GM18519 (cell line): ENCODE data around the gene SPATA9.
"Not testable (repeated sequence)": the region's sequence is repeated elsewhere in the genome, so short reads cannot be mapped to it uniquely, and the experiment has no call there.

Source experiments
- ATAC-seq: cut with Tn5 transposase; IDR thresholded peaks from one replicate; pipeline ENCODE4 v1.9.1; 2021; ENCODE audit warnings: mild to moderate bottlenecking, moderate library complexity; ENCODE audit not compliant: unreplicated experiment, low FRiP score

The SPATA9 gene

DNA sequence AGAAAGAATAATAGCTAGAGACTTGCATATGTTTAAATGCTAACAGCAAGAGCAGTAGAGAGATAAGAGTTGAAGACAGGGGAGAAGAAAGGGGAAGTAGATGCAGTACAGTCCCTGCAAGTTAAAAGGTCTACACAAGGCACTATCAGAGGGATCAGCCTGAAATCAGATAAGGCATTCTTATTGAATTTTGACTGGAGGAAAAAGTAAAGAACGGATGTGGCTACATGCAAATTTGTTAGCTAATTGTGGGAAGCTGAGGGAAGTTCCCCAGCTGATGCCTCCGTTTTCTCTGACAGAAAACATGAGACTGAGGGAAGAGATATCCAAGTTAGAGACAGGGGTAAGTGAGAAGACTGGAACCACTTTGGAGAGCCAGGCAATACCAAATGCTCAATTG, 35.4 kb upstream of the SPATA9 start:
- peak; percentile 80 for ATAC-seq

DNA sequence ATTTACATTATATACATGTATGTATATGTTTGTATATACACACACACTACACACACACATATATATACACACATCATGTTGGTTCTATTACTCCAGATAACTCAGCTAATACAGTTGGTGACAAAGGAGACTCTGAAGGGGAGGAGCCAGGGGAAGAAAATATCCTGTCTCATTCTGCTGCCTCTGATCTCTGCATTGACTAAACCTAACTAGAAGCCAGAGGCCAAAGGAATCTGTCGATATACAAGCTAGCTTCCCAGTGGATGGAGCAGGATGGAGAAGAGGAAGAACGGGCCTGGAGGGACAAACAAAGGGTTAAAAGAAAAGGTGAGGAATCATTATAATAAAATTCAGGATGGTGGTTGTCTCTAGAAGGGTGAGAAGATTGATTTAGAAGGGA, 34.6 kb upstream of the SPATA9 start:
- ATAC-seq, result no peak

DNA sequence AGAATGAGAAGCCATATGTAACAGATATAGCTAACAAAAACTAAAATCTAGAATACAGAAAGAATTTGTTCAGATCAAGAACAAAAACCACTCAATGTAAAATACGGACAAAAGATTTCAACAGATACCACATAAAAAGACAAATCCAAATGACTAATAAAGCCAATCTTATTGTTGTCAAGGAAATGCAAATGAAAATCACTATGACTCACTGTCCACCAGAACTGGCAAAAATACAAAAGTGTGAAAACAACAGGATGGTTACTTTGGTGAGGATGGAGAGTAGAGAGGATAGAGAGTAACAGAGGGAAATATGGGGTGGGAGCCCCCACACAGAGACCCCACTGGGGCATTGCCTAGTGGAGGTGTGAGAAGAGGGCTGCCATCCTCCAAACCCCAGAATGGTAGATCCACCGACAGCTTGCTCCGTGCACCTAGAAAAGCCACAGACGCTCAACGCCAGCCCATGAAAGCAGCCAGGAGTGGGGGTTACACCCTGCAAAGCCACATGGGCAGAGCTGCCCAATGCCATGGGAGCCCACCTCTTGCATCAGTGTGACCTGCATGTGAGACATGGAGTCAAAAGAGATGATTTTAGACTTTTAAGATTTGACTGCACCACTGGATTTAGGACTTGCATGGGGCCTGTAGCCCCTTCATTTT, 33.1 kb upstream of the SPATA9 start:
- no peak for ATAC-seq

DNA sequence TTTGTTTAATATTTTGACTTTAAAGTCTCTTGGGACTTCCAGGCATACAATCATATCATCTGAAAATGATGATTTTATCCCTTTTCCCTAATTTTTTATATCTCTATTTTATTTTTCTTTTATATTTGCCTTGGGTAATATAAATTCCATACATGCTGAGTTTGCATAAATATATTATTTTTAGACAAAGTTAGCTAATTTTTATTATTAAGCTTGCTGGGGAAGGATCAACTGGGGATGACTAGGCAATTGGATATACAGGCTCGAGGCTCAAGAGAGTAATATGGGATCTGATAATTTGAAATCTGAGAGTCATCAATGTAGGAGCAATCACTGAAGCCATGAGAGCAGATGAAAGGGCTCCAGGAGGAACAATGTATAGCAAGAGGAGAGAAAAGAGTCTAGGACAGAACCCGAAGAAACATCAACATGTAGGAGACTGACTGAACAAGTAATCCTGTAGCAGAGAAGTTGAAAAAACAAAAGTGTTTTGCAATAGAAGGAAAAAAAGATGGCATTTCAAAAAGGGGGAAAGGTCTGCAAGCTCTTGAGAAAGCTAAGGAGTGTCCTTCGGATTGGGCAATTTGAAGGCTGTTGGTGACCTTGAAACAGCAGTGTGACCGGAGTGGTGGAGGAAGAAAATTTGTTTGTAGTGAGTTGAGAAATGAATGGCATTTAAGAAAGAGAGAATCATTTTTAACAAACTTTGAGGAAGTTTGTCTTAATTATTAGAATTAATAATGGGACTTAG, 31.3 kb upstream of the SPATA9 start:
- no peak for ATAC-seq

DNA sequence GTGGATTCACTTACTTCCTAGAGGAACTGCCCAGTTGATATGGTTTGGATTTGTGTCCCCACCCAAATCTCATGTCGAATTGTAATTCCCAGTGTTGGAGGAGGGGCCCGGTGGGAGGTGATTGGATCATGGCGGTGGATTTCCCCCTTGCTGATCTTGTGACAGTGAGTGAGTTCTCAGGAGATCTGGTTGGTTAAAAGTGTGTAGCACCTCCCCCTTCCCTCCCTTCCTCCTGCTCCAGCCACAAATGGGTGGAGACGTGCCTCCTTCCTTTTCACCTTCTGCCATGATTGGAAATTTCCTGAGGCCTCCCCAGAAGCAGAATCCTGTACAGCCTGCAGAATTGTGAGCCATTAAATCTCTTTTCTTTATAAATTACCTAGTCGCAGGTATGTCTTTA, 30.5 kb upstream of the SPATA9 start:
- not testable (repeated sequence) for ATAC-seq

DNA sequence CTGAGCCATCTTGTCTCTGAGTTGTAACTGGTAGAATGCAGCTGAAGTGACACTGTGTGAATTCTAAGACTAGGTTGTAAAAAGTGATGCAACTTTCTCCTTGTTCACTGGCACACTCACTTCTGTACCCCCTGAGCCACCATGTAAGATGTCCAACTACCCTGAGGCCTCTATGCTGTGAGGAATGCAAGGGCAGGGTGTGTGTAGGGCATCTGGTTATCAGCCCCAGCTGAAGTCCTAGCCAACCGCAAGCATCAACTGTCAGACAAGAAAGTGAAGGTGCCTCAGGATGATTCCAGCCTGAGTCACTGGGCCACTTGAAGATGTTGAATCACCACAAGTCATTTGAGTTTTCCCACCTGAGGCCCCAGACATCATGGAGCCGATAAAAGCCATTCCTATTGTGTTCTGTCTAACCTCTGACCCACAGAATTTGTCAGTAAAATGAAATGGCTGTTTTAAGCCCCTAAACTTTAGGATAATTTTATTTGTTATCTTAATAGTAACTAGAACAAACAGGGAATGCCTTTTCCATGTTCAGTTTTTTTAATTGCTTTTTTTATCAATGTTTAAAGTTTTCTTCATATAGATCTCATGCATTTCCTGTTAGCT, 29.7 kb upstream of the SPATA9 start:
- ATAC-seq, result no peak

DNA sequence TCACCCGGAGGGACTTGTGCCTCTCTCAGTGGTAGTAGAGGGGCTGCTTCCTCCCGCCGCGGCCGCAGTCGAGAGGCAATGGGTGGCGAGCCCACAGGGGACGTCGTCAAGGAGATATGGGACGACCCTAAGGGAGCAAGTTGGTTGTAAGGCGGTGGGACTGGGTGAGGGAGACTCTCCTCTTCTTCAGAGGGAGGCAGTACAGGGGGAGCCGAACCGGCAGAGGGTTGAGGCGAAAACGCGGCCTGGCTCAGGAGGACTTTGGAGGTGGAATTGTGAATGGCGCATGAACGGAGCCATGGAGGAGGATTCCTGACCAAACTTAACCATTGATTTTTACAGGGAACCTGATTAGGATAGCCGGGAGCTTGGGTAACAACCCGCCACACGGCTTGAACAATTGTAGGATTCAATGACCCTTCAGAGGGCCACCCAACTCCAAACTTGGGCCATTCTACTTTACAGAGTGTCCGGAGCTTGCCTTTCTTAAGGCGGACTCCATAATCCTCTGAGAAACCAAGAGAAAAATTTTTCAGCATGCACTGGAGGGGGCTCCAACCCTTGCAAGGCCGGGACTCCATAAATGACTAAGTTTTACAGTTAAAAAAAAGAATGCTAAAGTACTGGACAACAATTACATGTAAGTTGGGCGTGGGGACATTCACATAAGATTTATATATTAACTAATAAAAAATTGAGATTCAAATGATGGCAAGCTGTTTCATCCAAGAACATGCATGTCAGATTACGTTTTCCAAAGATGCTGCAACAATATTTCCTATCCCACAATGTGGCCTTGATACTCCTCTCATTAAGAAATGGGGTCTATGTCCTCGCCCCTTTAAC, 28.9 kb upstream of the SPATA9 start:
- ATAC-seq, result no peak

DNA sequence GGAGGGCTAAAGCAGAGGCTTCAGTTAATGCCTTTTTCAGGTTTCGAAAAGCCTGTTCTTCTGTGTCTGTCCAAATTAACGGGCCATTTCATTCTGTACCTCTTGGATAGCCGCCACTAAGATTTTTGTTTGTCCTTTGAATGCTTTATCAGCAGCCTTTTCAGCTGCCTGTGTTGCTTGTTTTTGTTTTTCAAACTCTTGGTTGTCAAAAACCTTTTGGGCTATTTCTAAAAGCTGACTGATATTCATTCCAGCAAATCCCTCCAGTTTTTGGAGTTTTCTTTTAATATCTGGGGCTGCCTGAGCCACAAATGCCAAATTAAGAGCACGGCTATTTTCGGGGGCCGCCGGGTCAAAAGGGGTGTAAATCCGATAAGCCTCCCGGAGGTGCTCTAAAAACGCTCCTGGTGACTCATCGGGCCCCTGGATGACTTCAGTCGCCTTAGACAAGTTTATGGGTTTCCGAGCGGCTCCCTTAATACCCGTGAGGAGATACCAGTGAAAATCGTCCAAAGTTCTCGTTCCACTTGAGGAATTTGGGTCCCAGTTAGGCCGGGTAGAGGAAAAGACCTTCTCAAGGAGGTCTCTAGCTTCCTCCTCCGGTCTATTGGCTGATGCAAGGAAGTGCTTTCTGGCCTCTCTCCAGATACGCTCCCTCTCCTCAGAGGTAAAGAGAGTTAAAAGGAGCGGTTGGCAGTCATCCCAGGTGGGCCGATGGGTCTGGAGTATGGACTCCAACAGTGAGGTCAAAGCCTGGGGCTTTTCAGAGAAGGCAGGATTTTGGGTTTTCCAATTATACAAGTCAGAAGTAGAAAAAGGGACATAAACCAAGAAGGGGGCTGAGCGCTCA, 28.1 kb upstream of the SPATA9 start:
- ATAC-seq, result not testable (repeated sequence)

DNA sequence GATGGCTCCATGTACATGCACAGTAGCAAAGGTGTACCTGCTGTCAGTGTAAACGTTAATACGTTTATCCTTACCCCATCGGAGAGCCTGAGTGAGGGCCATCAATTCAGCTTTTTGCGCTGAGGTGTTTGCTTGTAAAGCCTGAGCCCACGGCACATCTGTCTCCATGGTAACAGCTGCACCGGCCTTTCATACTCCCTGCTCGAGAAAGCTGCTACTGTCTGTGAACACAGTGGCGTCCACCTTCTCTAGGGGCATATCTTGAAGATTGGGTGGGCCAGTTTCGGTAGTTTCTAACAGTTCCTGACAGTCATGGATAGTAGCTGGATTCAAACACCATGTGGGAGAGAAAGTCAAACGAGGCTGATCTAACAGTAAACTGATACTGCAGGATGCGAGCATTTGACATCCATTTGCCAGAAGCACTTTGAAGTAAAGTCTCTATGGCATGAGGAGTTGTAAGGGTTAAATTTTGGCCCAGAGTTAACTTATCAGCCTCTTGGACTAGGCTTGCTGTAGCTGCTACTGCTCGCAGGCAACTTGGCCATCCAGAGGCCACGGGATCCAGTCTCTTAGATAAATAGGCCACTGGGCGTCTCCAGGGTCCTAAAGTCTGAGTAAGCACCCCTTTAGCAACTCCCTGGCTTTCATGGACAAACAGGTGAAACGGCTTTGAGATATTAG, 27.3 kb upstream of the SPATA9 start:
- ATAC-seq, result no peak

DNA sequence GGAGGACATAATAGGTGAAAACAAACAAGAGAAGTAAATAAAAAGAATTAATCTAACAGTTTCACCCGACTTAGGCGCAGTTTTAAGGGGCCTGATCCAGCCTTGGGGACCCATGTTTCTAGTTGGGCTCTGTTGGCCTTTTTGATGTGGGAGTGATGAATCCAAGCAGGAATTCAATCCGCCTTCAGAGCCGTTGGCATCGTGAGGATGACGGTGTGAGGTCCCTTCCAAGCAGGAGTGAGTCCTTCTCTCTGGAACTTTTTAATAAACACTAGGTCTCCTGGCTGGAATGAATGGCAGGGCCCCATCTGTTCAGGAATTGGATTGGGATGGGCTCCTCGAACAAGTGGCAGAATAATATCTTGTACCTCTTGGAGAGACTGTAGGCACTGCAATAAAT, 26.1 kb upstream of the SPATA9 start:
- ATAC-seq, result no peak

DNA sequence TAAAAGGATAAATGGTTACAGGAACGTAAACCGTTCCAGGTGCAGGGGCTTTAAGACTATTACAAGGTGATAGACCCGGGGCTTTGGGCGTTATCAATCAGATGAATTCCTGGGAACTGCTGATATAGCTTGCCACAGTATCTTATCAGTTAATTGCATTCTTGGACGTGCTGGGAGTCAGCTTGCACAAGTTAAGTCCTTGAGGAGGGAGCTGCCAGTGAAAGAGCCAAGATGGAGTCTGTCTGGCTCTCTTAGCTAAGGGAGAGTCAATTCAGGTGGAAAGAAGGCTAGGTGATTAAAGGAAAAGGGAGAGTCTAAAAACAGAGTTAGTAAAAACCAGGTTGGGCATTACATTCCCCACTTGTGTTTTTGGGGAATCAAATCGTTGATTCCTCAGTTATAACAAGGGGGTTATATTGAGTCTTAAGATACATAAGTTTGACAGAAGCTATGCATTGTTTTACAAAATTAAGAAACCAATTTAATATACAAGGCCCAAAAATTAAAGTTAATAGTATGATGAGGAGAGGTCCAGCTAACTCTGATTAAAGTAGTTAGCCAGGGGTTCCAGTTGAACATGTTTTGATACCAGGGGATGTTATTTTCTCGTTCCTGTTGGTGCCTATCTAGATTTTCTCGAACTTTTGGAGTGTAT, 24.9 kb upstream of the SPATA9 start:
- ATAC-seq, result not testable (repeated sequence)

DNA sequence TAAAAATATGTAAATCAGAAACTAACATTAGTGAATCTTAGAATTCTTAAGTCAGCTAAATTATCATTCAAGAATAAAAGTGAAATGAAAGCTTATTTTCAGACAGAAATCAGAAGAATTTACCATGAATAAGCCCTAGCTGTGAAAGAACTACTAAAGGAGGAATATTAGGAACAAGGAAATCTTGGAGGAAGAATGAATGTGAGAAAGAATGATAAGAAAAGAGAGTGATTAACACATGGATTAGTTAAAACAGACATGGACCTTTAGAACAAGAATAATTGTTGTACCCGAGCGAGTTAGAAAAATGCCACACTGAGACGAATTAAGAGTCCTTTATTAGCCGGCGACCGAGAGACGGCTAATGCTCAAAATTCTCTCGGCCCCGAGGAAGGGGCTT, 24.3 kb upstream of the SPATA9 start:
- no peak for ATAC-seq

DNA sequence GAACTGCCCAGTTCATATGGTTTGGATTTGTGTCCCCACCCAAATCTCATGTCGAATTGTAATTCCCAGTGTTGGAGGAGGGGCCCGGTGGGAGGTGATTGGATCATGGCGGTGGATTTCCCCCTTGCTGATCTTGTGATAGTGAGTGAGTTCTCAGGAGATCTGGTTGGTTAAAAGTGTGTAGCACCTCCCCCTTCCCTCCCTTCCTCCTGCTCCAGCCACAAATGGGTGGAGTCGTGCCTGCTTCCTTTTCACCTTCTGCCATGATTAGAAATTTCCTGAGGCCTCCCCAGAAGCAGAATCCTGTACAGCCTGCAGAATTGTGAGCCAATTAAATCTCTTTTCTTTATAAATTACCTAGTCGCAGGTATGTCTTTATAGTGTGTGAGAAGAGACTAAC, 23.4 kb upstream of the SPATA9 start:
- ATAC-seq, result not testable (repeated sequence)

DNA sequence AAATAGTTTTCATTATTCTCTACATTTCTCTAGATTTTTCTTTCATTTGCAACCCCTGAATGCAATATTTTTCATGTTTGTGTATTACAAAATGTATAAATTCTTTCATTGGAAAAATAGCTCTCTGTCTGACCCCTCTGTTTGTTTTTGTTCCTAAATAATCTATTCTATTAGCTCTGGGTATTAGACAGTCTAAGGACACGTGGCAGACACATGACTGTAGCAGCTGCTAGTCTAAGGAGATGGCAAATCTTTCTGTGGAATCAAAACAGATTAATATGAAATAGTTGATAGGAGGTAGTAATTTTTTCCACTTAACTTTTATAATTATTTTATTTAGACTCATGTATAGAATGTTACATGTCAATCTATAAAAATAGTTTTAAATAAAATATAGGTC, 21.4 kb upstream of the SPATA9 start:
- no peak for ATAC-seq

DNA sequence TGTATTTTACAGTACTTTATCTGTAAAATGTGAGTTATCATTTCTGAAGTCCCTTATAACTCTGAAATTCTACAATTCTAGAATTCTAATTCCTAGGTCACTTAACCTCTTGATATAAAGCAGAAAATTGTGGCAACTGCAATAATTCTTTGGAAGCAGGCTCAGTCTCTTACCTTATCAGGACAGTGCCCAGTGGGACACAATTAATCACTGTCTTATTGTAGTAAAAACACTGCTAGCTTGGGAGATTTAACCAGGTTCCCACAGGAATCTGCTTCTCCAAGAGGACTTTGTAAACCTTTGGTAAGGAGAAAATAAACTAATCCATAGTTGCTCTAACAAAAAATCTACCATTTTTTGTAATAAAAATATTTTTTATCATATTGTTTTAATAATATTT, 18.3 kb upstream of the SPATA9 start:
- no peak for ATAC-seq

DNA sequence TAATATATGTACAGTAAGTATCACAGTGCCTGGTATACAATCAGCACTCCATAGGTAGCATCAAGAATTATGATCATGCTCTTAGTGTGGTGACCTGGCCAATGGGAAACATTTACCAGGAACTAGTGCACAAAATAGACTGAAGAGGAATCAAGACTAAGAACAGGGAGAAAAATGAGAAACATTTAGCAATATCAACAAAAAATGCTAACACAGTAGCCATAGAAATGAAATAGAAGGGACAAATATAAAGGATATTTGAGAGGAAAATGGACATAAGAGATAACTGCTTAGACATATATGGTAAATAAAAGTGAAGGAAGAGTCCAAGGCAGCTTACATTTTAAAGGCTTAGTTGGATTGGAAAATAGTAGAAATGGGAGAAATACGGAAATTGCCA, 16.5 kb upstream of the SPATA9 start:
- no peak for ATAC-seq

DNA sequence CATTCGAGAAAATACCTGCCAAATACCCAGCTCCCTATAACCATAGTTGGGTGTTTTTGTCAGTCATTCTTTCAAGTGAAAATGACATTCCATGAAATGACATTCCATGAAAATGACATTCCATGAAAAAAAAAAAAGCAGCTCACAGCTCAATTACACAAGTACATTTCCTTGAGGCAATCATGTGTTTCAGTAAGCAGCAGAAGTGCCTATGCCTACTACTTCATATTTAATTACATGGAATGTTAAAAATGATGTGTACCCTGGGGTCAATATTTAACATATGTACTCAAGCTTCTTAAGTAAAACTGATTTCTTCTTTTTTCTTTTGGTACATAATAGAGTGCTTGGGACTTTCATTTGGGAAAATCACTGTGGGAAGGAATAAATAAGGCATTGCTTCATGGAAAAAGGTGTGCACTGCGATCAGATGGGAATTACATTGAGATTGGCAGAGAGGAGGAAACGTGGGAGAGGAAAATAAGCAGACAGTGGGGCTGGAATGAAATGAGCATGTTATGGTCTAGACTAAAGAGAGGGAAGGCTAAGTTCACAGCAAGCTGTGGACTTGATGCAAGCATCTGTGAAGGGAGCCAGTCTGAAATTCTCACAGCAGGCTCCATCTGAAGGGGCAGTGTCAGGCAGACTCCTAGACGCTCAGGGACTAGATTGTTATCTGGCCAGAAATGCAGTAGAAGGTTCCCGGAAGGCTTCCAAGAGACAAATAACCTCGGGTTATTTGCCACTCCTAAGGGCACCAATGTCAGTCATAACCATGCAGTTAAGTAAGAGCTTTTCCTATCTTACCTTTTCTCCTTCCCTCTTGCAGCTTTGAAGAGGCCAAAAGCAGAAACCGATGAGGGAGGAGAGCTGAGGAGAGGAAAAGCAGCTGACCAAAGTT, 15.2 kb upstream of the SPATA9 start:
- no peak for ATAC-seq

DNA sequence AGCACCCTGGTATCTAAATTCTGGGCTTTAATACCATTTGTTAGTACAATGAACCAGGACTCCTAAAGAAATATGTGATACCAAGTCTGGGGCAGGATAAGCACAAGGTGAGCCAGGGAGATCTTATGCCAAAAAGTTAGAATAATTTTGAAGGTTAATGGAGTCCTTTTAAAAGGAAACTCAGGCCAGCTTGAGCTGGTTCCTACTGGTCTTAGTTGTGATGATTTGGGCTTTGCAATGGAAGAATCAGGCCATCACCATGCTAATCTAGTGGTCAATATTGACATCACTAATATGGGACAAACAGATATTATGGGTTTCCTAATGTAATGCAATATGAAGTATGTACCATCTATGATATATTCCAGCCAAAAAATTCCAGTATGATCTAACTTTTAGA, 7.5 kb upstream of the SPATA9 start:
- ATAC-seq, result no peak
